ENCODE results near the gene MUC20.
"Not testable (repeated sequence)": the region's sequence is repeated elsewhere in the genome, so short reads cannot be mapped to it uniquely, and the experiment has no call there.

The MUC20 gene

GRCh38 chr3:195720831-195721506 is at the start of gene MUC20:
TSS of gene MUC20 (plus strand) at chr3:195720978. CDS start at chr3:195721008, 30 bp downstream.
- DNase-seq (ENCODE audit: low read depth) = not testable (repeated sequence)

DNA sequence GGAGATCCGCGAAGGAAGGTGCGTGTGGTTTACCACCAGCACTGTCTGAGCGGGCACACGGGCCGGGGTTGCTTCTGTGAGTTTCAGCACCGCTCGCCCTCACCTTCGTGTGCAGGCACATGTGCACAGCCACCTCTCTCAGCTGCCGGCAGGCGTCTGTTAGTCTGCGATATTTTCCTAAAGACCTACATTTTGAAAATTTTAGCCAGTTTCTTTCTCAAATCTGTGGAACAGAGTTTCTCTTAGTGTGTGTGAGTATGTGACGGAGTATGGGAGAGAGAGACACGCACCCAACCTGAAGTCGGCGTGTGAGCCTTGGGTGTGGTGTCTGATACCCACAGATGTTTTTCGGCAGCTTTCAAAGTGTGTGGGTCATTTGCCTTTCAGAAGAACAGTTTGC is 49.5 kb upstream of the MUC20 start:
- not testable (repeated sequence) for DNase-seq (ENCODE audit: low read depth)

- not testable (repeated sequence) for DNase-seq (ENCODE audit: low read depth)
Observed at GRCh38 chr3:195673711-195674110, 47.1 kb upstream of the MUC20 start.

- DNase-seq (ENCODE audit: low read depth) = not testable (repeated sequence)
Observed at GRCh38 chr3:195678391-195679015, 42.3 kb upstream of the MUC20 start.

- DNase-seq (ENCODE audit: low read depth) = not testable (repeated sequence)
Observed at GRCh38 chr3:195680690-195681089, 40.1 kb upstream of the MUC20 start.

DNA sequence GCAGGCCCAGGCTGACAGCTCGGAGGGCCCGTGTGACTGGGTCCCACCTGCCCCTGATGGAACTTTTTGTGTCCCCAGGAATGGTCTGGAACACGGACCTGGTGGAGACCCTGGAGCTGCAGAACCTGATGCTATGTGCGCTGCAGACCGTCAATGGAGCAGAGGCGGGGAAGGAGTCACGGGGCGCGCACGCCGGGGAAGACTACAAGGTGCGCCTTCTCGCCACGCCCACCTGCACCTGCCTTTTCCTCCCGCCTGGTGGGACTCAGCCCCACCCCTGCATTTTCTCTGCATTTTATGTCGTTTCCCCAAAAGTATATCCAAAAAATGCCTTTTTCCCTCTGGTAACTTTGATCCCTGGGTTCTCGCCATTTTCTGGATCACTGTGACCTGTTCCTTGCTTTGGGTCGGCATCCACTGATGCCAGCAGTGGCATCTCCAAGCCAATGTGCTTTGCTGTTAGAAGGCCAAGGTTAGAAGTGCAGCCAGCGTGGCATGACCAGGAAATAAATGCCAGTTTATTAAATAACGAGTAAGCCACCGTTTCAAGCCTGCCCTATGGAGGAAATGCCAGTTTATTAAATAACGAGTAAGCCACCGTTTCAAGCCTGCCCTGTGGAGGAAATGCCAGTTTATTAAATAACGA is 39.2 kb upstream of the MUC20 start:
- not testable (repeated sequence) for DNase-seq (ENCODE audit: low read depth)

DNA sequence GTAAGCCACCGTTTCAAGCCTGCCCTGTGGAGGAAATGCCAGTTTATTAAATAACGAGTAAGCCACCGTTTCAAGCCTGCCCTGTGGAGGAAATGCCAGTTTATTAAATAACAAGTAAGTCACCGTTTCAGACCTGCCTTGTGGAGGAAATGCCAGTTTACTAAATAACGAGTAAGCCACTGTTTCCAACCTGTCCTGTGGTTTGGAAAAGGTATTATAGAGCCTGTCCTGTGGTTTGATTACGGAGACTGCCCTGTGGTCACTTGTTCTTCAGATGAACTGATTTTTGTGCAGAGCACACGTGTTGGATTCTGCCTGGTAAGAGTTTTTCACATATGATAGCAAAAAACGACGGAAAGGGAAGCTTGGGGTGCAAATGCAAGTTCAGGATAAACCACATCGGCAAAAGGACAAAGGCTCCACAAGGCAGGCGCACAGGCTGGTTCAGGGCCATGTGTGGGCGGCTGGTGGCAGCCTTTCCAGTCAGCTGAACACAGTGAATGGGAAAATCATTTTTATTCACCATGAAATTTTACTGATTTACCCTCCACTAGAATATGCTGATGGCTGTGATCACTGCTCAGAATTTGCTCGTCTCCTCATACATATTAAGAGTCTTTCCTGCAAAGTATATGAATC is 38.6 kb upstream of the MUC20 start:
- not testable (repeated sequence) for DNase-seq (ENCODE audit: low read depth)

- DNase-seq (ENCODE audit: low read depth) = not testable (repeated sequence)
Observed at GRCh38 chr3:195683722-195684526, 36.9 kb upstream of the MUC20 start.

DNA sequence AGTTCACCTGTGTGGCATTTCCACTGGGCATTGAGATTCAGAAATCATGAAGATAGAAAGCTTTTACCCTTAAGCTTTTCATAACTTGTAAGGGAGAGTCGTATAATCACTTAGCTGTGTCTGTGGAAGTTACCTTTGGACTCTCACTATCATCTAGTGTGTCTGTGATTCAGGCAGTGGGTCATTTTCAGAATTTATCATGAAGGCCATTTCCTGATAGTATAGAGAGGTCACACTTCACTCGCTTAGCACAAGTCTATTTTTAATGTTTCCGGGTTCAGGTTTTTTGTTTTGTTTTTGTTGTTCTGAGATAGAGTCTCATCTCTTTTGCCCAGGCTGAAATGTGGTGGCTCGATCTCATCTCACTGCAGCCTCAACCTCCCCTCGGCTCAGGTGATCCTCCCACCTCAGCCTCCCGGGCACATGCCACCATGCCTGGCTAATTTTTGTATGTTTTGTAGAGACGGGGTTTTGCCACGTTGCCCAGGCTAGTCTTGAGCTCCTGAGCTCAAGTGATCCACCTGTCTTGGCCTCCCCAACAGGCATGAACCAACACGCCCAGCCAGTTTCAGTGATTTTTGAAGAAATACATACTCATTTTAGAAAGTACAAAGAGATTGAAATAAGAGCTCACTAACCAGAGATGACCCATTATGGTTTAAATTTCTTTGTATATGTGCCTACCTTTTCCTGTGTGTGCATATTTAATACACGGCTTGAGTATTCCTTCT is 36.1 kb upstream of the MUC20 start:
- not testable (repeated sequence) for DNase-seq (ENCODE audit: low read depth)

GRCh38 chr3:195686537-195687208 is 34.1 kb upstream of the MUC20 start:
- DNase-seq (ENCODE audit: low read depth) = not testable (repeated sequence)

- DNase-seq (ENCODE audit: low read depth) = not testable (repeated sequence)
Observed at GRCh38 chr3:195687209-195687760, 33.5 kb upstream of the MUC20 start.

GRCh38 chr3:195688471-195689183 is 32.2 kb upstream of the MUC20 start:
- not testable (repeated sequence) for DNase-seq (ENCODE audit: low read depth)

DNA sequence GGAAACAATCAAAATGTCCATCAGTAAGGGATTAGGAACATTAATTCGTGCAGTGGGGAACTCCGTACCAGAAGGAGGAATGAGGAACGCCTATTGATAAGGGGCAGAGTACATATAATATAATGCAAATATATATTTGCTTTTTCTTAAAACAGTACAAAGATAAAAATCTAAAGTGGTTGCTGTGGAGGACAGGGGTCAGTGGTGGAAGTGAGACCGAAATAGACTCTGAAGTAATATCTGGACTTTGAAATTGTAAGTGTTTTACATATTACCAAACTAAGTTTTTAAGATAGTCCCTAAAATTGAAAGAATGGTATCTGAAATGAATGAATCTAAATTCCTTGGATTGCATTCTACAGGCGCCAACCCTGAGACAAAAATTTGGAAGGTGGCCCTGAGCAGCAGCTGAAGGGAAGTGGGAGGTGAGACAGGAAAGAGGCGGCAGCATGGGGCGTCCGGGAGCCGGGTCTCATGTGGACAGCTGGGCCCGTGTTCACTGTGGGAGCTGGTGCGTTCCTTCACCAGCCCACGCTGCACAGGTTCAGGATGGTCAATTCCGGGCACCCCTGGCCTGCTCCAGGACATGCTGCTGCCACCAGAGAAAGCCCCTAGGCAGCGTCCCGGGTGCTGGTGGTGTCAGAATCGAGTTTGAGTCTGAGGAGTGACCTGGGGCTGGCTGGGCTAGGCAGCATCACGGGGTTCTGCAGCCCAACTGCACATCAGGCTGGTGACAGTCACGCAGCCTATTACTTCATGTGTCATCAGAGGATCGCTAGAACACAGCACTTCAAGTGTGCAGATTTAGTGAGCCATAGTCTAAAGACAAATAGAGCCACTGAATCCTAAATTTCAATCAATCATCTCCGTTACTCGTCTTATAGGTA is 31.4 kb upstream of the MUC20 start:
- not testable (repeated sequence) for DNase-seq (ENCODE audit: low read depth)

- DNase-seq (ENCODE audit: low read depth) = no peak
Observed at GRCh38 chr3:195690951-195691350, 29.8 kb upstream of the MUC20 start.

DNA sequence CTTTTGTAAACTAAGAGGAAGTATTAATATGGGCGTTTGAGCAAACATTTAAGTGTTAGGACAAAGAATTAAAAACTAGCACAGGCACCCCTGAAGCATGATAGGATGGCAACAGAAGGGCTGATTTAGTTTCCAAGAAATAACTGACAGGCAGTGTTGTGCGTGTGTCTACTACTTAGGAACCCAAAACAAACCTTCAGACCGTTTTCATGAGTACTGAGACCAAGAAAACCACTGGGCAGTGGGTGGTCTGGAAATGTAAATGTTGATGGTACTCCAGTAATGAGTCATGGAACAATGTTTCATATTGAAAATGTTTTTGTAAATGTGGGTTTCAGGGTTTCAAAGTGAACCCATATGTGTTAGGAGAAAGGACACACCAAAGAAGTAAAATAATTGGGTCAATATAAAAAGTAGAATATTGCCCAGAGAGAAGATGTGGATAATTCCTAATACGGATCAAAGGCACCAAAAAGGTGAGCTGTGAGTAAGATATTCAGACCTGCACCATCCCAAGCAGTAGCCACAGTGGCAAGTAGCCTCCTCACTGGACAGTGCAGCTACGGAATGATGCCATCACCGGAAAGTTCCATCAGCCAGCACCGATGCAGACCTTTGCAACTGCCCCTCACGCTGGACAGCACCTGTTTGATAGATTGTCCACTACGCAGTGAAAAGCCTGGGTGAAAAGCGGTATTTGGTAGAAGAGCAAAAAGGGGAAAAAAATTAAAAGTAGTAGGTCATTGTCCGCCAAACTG is 29.0 kb upstream of the MUC20 start:
- not testable (repeated sequence) for DNase-seq (ENCODE audit: low read depth)

- no peak for DNase-seq (ENCODE audit: low read depth)
Observed at GRCh38 chr3:195692354-195692685, 28.5 kb upstream of the MUC20 start.

- no peak for DNase-seq (ENCODE audit: low read depth)
Observed at GRCh38 chr3:195692781-195693427, 27.9 kb upstream of the MUC20 start.
